Suprapubic skin (tissue), 4 donors: Measurements from ENCODE around the gene MXI1.

ENCODE experiments used
- EP300 ChIP-seq: sonication (generic); formaldehyde crosslinking; IDR thresholded peaks from one replicate; pipeline ENCODE4 v1.6.1; 2017; ENCODE audit warnings: antibody characterized with exemption
- POLR2A ChIP-seq, 2 donors: fragments of 450-650 bp; IDR thresholded peaks; one replicate each; pipeline ENCODE4 v1.6.1; 2017; ENCODE audit warnings: antibody characterized with exemption in 2 of 2, mild to moderate bottlenecking in 2 of 2, moderate library complexity in 2 of 2
- POLR2AphosphoS5 ChIP-seq, 3 donors: sonication (generic); formaldehyde crosslinking; IDR thresholded peaks; one replicate each; pipeline ENCODE4 v1.6.1; 2017; ENCODE audit warnings: antibody characterized with exemption in 3 of 3
- TF ChIP-seq, protein P1 (sequence below), 2 donors: fragments of 200-600 bp in 1 of 2; fragments of 450-650 bp in 1 of 2; sonication (generic) in 1 of 2; IDR thresholded peaks; one replicate each; pipeline ENCODE4 v1.5.1; 2016 to 2019; ENCODE audit warnings: antibody characterized with exemption in 2 of 2, mild to moderate bottlenecking in 1 of 2, moderate library complexity in 1 of 2

DNA sequence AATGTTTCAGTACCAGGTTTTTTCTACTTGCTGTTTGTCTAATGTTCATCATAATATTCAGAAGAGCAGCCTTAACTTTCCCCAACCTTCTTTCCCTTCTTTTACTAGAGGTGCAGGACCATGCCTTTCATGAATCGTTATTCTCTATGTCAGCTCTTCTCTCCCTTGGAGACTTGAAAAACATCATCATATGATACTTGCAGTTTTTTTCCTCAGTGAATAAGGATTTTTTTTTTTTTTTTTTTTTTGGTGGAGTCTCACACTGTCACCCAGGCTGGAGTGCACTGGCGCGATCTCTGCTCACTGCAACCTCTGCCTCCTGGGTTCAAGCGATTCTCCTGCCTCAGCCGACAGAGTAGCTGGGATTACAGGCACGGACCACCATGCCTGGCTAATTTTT lies 67.2 kb downstream of the MXI1 start:
- TF ChIP-seq POLR2AphosphoS5 (IDR thresholded peaks at IDR 0.05) (no peak), POLR2A (IDR thresholded peaks at IDR 0.05) (no peak), EP300 (no peak)
- TF ChIP-seq, protein P1, sequence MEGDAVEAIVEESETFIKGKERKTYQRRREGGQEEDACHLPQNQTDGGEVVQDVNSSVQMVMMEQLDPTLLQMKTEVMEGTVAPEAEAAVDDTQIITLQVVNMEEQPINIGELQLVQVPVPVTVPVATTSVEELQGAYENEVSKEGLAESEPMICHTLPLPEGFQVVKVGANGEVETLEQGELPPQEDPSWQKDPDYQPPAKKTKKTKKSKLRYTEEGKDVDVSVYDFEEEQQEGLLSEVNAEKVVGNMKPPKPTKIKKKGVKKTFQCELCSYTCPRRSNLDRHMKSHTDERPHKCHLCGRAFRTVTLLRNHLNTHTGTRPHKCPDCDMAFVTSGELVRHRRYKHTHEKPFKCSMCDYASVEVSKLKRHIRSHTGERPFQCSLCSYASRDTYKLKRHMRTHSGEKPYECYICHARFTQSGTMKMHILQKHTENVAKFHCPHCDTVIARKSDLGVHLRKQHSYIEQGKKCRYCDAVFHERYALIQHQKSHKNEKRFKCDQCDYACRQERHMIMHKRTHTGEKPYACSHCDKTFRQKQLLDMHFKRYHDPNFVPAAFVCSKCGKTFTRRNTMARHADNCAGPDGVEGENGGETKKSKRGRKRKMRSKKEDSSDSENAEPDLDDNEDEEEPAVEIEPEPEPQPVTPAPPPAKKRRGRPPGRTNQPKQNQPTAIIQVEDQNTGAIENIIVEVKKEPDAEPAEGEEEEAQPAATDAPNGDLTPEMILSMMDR (IDR thresholded peaks at IDR 0.05), result no peak
